Activated CD8-positive, alpha-beta T cell treated with anti-CD3 and anti-CD28 coated beads, Interleukin-2, amount 10 ng/mL, durations not matched to agents 7 days and 5 days (primary cell): ENCODE measurements around the gene STT3B. TPM values are rescaled to one million over a fixed set of nuclear protein-coding genes. Genes with fewer than 3 reads are reported as not detected.

Source experiments
- ATAC-seq: fragments of 150-1000 bp; cut with Tn5 transposase; one replicate; pipeline ENCODE4 v1.10.0; 2021; ENCODE audit warnings: moderate library complexity
- CTCF ChIA-PET: fragments of 350-600 bp; sonication (Branson Sonifier 250); formaldehyde crosslinking; loops from one replicate; lab custom pipeline; 2021; ENCODE audit warnings: antibody characterized with exemption; lab: Charles Lee
- POLR2A ChIA-PET: fragments of 350-600 bp; sonication (Branson Sonifier 250); formaldehyde crosslinking; loops from one replicate; lab custom pipeline; 2021; ENCODE audit warnings: antibody characterized with exemption; lab: Charles Lee
- DNase-seq: peaks from one replicate; pipeline ENCODE4 v3.0.0-alpha.2; 2020
- H3K27ac Mint-ChIP-seq: one replicate; pipeline ENCODE4 v1.8.0; 2021; ENCODE audit warnings: mild to moderate bottlenecking, mixed read lengths
- H3K27me3 Mint-ChIP-seq: one replicate; pipeline ENCODE4 v1.8.0; 2021; ENCODE audit warnings: low read depth, mixed read lengths
- H3K36me3 Mint-ChIP-seq: one replicate; pipeline ENCODE4 v1.8.0; 2021; ENCODE audit warnings: low read depth, mixed read lengths
- H3K4me1 Mint-ChIP-seq: one replicate; pipeline ENCODE4 v1.8.0; 2021; ENCODE audit warnings: low read depth, mixed read lengths
- H3K4me3 Mint-ChIP-seq: one replicate; pipeline ENCODE4 v1.8.0; 2021; ENCODE audit warnings: mild to moderate bottlenecking, mixed read lengths
- H3K9me3 Mint-ChIP-seq: one replicate; pipeline ENCODE4 v1.8.0; 2022; ENCODE audit warnings: mixed read lengths; ENCODE audit not compliant: insufficient read depth
- total RNA-seq, 2 experiments: library from RNA; stranded (reverse); gene quantifications; one replicate each; pipeline ENCODE4 v1.2.3, GENCODE V29; 2021

The STT3B gene
- total RNA-seq, 2 experiments from 2014 or later, result 137 to 140 TPM

GRCh38 chr3:31624083-31624709 is 91.5 kb downstream of the STT3B start:
- Mint-ChIP-seq H3K9me3 (no peaks in the 10 kb centered on the region), H3K27ac (no peak overlapping the region), H3K36me3 (peaks cover 70% of the 10 kb centered on the region), H3K4me1 (peaks cover 9% of the 10 kb centered on the region), H3K4me3 (no peak overlapping the region), H3K27me3 (no peaks in the 10 kb centered on the region)
- ATAC-seq (no peak), DNase-seq (no peak)
- ChIA-PET POLR2A (interaction anchor here (1.2 kb wide), 1 partner anchor 130 kb away, joined by 3 read pairs; no protein-coding TSS in a partner anchor), CTCF (no interaction called here)

DNA sequence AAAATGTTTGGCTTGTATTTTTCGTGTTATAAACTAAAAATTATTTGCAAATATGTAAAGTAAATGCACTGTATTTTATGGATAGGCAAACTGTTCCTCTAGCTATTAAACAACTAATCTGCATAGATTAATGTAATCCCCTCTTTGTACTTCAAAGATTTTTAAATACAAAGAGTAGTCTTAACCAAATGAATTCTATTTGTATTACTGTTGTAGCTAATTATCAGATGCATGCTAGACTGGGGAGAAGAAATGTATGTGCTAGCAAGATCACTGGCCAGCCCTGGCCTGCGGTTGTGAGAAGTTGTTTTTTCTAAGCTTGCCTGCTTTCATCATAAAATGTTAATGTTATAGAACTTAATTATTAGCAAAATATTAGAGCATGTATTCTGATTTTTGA is 92.6 kb downstream of the STT3B start:
- Mint-ChIP-seq H3K27me3 (no peaks in the 10 kb centered on the region), H3K4me3 (no peak overlapping the region), H3K27ac (no peak overlapping the region), H3K36me3 (peaks cover 74% of the 10 kb centered on the region), H3K4me1 (peaks cover 8% of the 10 kb centered on the region), H3K9me3 (no peaks in the 10 kb centered on the region)
- POLR2A ChIA-PET, result interaction anchor here (1.2 kb wide), 1 partner anchor 129 kb away, joined by 3 read pairs; no protein-coding TSS in a partner anchor
- CTCF ChIA-PET, result interaction anchor here (1.1 to 1.6 kb wide), 4 partner anchors 15 to 59 kb away, joined by 3 read pairs; no protein-coding TSS in a partner anchor
- DNase-seq, result no peak
- no peak for ATAC-seq

DNA sequence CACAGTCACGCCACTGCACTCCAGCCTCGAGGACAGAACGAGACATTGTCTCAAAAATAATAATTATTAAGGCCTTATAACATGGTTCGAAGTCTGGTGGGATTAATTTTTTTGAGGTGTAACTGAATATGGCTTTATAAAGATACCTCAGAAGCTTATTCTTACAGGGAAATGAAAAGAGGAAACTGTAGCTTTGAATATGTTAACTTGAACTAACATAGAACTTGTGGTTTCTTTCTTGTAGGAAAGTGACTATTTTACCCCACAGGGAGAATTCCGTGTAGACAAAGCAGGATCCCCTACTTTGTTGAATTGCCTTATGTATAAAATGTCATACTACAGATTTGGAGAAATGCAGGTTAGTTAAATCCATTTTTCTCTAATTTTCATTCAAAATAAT is 96.3 kb downstream of the STT3B start:
- no peaks in the 10 kb centered on the region for H3K27me3 Mint-ChIP-seq
- H3K27ac Mint-ChIP-seq, result peak overlapping the region; percentile 1
- no peak overlapping the region for H3K4me3 Mint-ChIP-seq
- no peaks in the 10 kb centered on the region for H3K4me1 Mint-ChIP-seq
- DNase-seq, result no peak
- POLR2A ChIA-PET, result no interaction called here
- peaks cover 74% of the 10 kb centered on the region for H3K36me3 Mint-ChIP-seq
- no peak for ATAC-seq
- CTCF ChIA-PET, result interaction anchor here (1.6 kb wide), 1 partner anchor 66 kb away, joined by 4 read pairs; no protein-coding TSS in a partner anchor
- no peaks in the 10 kb centered on the region for H3K9me3 Mint-ChIP-seq

- Mint-ChIP-seq H3K27ac (no peak overlapping the region), H3K36me3 (peaks cover 71% of the 10 kb centered on the region), H3K27me3 (no peaks in the 10 kb centered on the region), H3K4me3 (no peak overlapping the region), H3K9me3 (no peaks in the 10 kb centered on the region), H3K4me1 (peaks cover 38% of the 10 kb centered on the region)
- ATAC-seq, result no peak
- ChIA-PET CTCF (no interaction called here), POLR2A (no interaction called here)
- no peak for DNase-seq
Measured at GRCh38 chr3:31634476-31634875, 101.8 kb downstream of the STT3B start.

DNA sequence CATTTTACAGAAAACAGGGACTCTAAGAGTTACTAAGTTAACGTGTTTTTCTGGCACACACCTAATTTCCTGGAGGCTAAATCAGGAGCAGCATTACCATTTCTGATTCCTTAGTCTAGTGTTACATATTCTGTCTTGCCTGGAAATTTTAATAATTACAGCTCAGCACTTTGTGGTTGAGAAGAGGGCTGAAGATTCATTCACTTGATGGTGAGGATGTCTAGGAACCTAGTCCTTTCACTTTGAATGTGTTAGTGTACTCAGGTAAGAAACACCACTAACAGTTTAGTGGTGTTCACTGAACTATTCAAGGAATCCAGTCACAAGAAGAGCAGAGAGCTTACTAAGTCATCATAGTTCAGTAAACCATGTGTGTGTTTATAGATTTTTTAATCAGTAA is 102.8 kb downstream of the STT3B start:
- Mint-ChIP-seq H3K27ac (peak overlapping the region; percentile 66), H3K4me1 (peaks cover 38% of the 10 kb centered on the region), H3K27me3 (no peaks in the 10 kb centered on the region), H3K36me3 (peaks cover 63% of the 10 kb centered on the region), H3K4me3 (no peak overlapping the region), H3K9me3 (no peaks in the 10 kb centered on the region)
- peak; percentile 60 for ATAC-seq
- POLR2A ChIA-PET, result interaction anchor here (0.6 to 2.0 kb wide), 3 partner anchors 93 to 401 kb away, joined by 3 to 14 read pairs (median 3); partner anchors contain the start of gene STT3B
- CTCF ChIA-PET, result interaction anchor here (0.9 to 2.3 kb wide), 4 partner anchors 8 to 104 kb away, joined by 3 to 7 read pairs (median 3); partner anchors contain the start of gene STT3B
- no peak for DNase-seq

DNA sequence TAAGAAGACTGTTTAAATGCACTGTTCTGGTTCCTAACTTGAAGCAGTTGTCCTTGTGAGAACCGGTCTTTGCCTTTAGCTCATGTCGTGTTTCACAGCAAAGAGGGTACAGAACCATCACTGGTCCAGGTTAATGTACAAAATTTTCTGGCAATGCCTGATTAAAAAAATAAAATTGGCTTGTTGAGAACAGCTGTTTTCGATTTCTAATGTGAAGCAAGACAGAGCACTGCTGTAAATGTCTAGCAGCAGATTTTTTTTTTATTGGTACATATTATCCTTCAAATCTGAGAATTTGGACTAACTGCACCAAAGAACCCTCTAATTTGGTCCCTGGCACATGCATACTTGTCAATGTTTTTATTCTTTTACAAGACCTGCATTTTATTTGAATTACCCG is 103.3 kb downstream of the STT3B start:
- H3K4me3 Mint-ChIP-seq, result no peak overlapping the region
- POLR2A ChIA-PET, result interaction anchor here (0.6 to 2.0 kb wide), 3 partner anchors 93 to 400 kb away, joined by 3 to 14 read pairs (median 3); partner anchors contain the start of gene STT3B

GRCh38 chr3:31636694-31637442 is 104.1 kb downstream of the STT3B start:
- H3K36me3 Mint-ChIP-seq, result peaks cover 52% of the 10 kb centered on the region

More for the DNA sequence above, 103.3 kb downstream of the STT3B start:
- Mint-ChIP-seq H3K4me1 (peaks cover 38% of the 10 kb centered on the region), H3K27ac (peak overlapping the region; percentile 66), H3K36me3 (peaks cover 59% of the 10 kb centered on the region), H3K9me3 (no peaks in the 10 kb centered on the region), H3K27me3 (no peaks in the 10 kb centered on the region)
- no peak for ATAC-seq
- no peak for DNase-seq
- CTCF ChIA-PET, result interaction anchor here (0.6 to 2.3 kb wide), 6 partner anchors 8 to 659 kb away, joined by 3 to 7 read pairs (median 3); partner anchors contain the start of gene STT3B

GRCh38 chr3:31639828-31640227 is 107.1 kb downstream of the STT3B start:
- no peak for ATAC-seq
- H3K4me3 Mint-ChIP-seq, result no peak overlapping the region

More at GRCh38 chr3:31636694-31637442, 104.1 kb downstream of the STT3B start:
- ATAC-seq, result peak; percentile 63
- ChIA-PET POLR2A (interaction anchor here (2.0 kb wide), 1 partner anchor 104 kb away, joined by 14 read pairs; the partner anchor contains the start of gene STT3B), CTCF (interaction anchor here (0.6 to 2.3 kb wide), 4 partner anchors 15 to 660 kb away, joined by 3 to 7 read pairs (median 3); partner anchors contain the start of gene STT3B)
- Mint-ChIP-seq H3K4me1 (peaks cover 38% of the 10 kb centered on the region), H3K9me3 (no peaks in the 10 kb centered on the region), H3K27ac (peak overlapping the region; percentile 70), H3K27me3 (no peaks in the 10 kb centered on the region), H3K4me3 (peak overlapping the region; percentile 38)
- no peak for DNase-seq

GRCh38 chr3:31645256-31645655 is 112.5 kb downstream of the STT3B start:
- H3K9me3 Mint-ChIP-seq, result peaks cover 28% of the 10 kb centered on the region
- ChIA-PET POLR2A (interaction anchor here (1.0 kb wide), 1 partner anchor 113 kb away, joined by 3 read pairs; the partner anchor contains the start of gene STT3B), CTCF (interaction anchor here (1.2 to 1.7 kb wide), 2 partner anchors 79 to 499 kb away, joined by 3 read pairs; no protein-coding TSS in a partner anchor)
- H3K4me1 Mint-ChIP-seq, result no peaks in the 10 kb centered on the region
- H3K27me3 Mint-ChIP-seq, result no peaks in the 10 kb centered on the region
- ATAC-seq (no peak), DNase-seq (no peak)
- no peak overlapping the region for H3K27ac Mint-ChIP-seq
- H3K4me3 Mint-ChIP-seq, result no peak overlapping the region
- peaks cover 57% of the 10 kb centered on the region for H3K36me3 Mint-ChIP-seq

More at GRCh38 chr3:31639828-31640227, 107.1 kb downstream of the STT3B start:
- H3K27ac Mint-ChIP-seq, result no peak overlapping the region
- CTCF ChIA-PET, result no interaction called here
- H3K4me1 Mint-ChIP-seq, result peaks cover 32% of the 10 kb centered on the region
- no peaks in the 10 kb centered on the region for H3K9me3 Mint-ChIP-seq
- no peaks in the 10 kb centered on the region for H3K27me3 Mint-ChIP-seq
- no peak for DNase-seq
- peaks cover 49% of the 10 kb centered on the region for H3K36me3 Mint-ChIP-seq
- POLR2A ChIA-PET, result no interaction called here

DNA sequence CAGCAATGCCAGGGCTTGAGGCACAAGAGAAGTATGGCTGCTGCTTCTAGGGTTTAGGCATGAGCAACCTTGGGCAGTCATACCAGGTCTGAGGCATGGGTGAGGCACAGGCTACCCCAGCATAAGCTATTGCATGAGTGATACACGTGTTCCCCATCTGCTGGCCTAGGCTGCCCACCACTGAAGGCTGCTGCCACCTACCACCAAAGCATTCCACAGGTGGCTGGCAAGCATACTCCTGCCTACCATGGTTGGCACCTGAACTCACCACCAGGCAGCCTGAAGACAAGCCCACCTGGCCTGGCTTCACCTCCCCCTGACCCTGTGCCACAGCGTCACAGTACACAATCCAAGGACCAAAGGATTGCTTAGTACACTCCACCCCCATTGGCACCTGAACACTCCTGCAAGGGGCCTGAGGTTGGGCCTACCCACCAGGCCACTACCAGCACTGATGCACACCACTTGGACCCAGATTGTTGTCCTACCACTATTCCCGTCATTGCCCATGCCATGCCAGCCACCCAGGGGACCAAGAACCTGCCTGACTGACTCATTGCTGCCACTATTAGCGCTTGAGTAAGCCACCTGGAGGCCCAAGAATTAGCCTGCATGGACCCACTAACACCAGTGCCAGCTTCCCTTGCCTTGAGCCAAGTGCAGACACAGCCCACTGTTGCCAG is 115.7 kb downstream of the STT3B start:
- CTCF ChIA-PET, result no interaction called here
- ATAC-seq (no peak), DNase-seq (no peak)
- Mint-ChIP-seq H3K36me3 (peaks cover 67% of the 10 kb centered on the region), H3K4me1 (no peaks in the 10 kb centered on the region), H3K9me3 (peaks cover 48% of the 10 kb centered on the region), H3K27ac (no peak overlapping the region), H3K27me3 (no peaks in the 10 kb centered on the region), H3K4me3 (no peak overlapping the region)
- POLR2A ChIA-PET, result no interaction called here

- CTCF ChIA-PET, result no interaction called here
- POLR2A ChIA-PET, result interaction anchor here (1.5 kb wide), 1 partner anchor 121 kb away, joined by 3 read pairs; no protein-coding TSS in a partner anchor
- Mint-ChIP-seq H3K4me3 (no peak overlapping the region), H3K4me1 (no peaks in the 10 kb centered on the region), H3K9me3 (peaks cover 74% of the 10 kb centered on the region), H3K36me3 (peaks cover 46% of the 10 kb centered on the region), H3K27ac (no peak overlapping the region), H3K27me3 (no peaks in the 10 kb centered on the region)
- DNase-seq, result no peak
- no peak for ATAC-seq
Measured at GRCh38 chr3:31652296-31652695, 119.6 kb downstream of the STT3B start.
